ENCODE measurements around the gene HNRNPL. TPM values are rescaled to one million over a fixed set of nuclear protein-coding genes. Genes with fewer than 3 reads are reported as not detected.
A peak's percentile ranks its signal among the peaks of the same experiment; 100 is the strongest.

The HNRNPL gene
- total and polyA plus RNA-seq, 9 of the 15 experiments (the other 6 are each of a cell fraction or from before 2014, with no cell fraction given): 39.5 to 610 (median 299) TPM

- TF ChIP-seq IRF1 (CRISPR knock-in tag; IDR thresholded peaks at IDR 0.05; ENCODE audit: borderline replicate concordance) (no peak), PTBP1 (IDR thresholded peaks at IDR 0.05; ENCODE audit: low read depth, low read length) (no peak), ZNF347 (CRISPR knock-in tag; IDR thresholded peaks at IDR 0.05; ENCODE audit: low read depth) (no peak), SOX6 (IDR thresholded peaks at IDR 0.05) (no peak), ID3 (CRISPR knock-in tag; IDR thresholded peaks at IDR 0.05) (no peak), ID3 (tag; IDR thresholded peaks at IDR 0.05) (no peak), CBX3 (IDR thresholded peaks at IDR 0.05; ENCODE audit: borderline replicate concordance in 1 of 2, low read length in 2 of 2) (no peak), ELF1 (tag; IDR thresholded peaks at IDR 0.05) (peak; percentile 70), CBFA2T2 (conservative IDR thresholded peaks at IDR 0.05) (no peak), ZNF589 (CRISPR knock-in tag; IDR thresholded peaks at IDR 0.05; ENCODE audit: low read depth) (no peak), CEBPG (CRISPR knock-in tag; IDR thresholded peaks at IDR 0.05) (no peak), CEBPG (tag; conservative IDR thresholded peaks at IDR 0.05 in 1 of 2, IDR thresholded peaks at IDR 0.05 in 1 of 2) (no peak), HOMEZ (CRISPR knock-in tag; IDR thresholded peaks at IDR 0.05) (no peak), MAFG (tag; conservative IDR thresholded peaks at IDR 0.05) (no peak)
- TF ChIP-seq, protein P1, sequence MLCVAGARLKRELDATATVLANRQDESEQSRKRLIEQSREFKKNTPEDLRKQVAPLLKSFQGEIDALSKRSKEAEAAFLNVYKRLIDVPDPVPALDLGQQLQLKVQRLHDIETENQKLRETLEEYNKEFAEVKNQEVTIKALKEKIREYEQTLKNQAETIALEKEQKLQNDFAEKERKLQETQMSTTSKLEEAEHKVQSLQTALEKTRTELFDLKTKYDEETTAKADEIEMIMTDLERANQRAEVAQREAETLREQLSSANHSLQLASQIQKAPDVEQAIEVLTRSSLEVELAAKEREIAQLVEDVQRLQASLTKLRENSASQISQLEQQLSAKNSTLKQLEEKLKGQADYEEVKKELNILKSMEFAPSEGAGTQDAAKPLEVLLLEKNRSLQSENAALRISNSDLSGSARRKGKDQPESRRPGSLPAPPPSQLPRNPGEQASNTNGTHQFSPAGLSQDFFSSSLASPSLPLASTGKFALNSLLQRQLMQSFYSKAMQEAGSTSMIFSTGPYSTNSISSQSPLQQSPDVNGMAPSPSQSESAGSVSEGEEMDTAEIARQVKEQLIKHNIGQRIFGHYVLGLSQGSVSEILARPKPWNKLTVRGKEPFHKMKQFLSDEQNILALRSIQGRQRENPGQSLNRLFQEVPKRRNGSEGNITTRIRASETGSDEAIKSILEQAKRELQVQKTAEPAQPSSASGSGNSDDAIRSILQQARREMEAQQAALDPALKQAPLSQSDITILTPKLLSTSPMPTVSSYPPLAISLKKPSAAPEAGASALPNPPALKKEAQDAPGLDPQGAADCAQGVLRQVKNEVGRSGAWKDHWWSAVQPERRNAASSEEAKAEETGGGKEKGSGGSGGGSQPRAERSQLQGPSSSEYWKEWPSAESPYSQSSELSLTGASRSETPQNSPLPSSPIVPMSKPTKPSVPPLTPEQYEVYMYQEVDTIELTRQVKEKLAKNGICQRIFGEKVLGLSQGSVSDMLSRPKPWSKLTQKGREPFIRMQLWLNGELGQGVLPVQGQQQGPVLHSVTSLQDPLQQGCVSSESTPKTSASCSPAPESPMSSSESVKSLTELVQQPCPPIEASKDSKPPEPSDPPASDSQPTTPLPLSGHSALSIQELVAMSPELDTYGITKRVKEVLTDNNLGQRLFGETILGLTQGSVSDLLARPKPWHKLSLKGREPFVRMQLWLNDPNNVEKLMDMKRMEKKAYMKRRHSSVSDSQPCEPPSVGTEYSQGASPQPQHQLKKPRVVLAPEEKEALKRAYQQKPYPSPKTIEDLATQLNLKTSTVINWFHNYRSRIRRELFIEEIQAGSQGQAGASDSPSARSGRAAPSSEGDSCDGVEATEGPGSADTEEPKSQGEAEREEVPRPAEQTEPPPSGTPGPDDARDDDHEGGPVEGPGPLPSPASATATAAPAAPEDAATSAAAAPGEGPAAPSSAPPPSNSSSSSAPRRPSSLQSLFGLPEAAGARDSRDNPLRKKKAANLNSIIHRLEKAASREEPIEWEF (CRISPR knock-in tag; IDR thresholded peaks at IDR 0.05): no peak
- TF ChIP-seq, protein P2, sequence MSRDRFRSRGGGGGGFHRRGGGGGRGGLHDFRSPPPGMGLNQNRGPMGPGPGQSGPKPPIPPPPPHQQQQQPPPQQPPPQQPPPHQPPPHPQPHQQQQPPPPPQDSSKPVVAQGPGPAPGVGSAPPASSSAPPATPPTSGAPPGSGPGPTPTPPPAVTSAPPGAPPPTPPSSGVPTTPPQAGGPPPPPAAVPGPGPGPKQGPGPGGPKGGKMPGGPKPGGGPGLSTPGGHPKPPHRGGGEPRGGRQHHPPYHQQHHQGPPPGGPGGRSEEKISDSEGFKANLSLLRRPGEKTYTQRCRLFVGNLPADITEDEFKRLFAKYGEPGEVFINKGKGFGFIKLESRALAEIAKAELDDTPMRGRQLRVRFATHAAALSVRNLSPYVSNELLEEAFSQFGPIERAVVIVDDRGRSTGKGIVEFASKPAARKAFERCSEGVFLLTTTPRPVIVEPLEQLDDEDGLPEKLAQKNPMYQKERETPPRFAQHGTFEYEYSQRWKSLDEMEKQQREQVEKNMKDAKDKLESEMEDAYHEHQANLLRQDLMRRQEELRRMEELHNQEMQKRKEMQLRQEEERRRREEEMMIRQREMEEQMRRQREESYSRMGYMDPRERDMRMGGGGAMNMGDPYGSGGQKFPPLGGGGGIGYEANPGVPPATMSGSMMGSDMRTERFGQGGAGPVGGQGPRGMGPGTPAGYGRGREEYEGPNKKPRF (IDR thresholded peaks at IDR 0.05; ENCODE audit: low read depth, low read length): no peak
These were observed 28.2 kb upstream of the HNRNPL start, which contains the start of gene RINL (continued) for GRCh38 chr19:38877781-38878574.
